Trophoblast cell (in vitro differentiated cells and primary cell): ENCODE data around the gene FOXD4L6.
"Not testable (repeated sequence)": the region's sequence is repeated elsewhere in the genome, so short reads cannot be mapped to it uniquely, and the experiment has no call there.

Experiments used
- DNase-seq, 2 donors: peaks; one replicate each; pipeline ENCODE4 v3.0.0-alpha.2; 2016
- H2AFZ ChIP-seq: 2 replicates; pipeline ENCODE4 v1.6.1; 2013; ENCODE audit warnings: low read length, moderate library complexity, mild to moderate bottlenecking; ENCODE audit not compliant: insufficient read depth, poor library complexity
- H2AK5ac ChIP-seq: 2 replicates; pipeline ENCODE4 v1.6.1; 2013; ENCODE audit warnings: mild to moderate bottlenecking, low read length
- H2BK120ac ChIP-seq: 2 replicates; pipeline ENCODE4 v1.6.1; 2013; ENCODE audit warnings: low read length, mild to moderate bottlenecking, moderate library complexity; ENCODE audit not compliant: insufficient read depth, poor library complexity
- H2BK12ac ChIP-seq: 2 replicates; pipeline ENCODE4 v1.6.1; 2013; ENCODE audit warnings: mild to moderate bottlenecking, low read length, moderate library complexity
- H2BK5ac ChIP-seq: 2 replicates; pipeline ENCODE4 v1.6.1; 2013; ENCODE audit warnings: low read length, low read depth, moderate library complexity, mild to moderate bottlenecking; ENCODE audit not compliant: poor library complexity
- H3K14ac ChIP-seq: 2 replicates; pipeline ENCODE4 v1.6.1; 2013; ENCODE audit warnings: mild to moderate bottlenecking, low read length
- H3K18ac ChIP-seq: 2 replicates; pipeline ENCODE4 v1.6.1; 2013; ENCODE audit warnings: mild to moderate bottlenecking, low read length
- H3K23ac ChIP-seq: 2 replicates; pipeline ENCODE4 v1.6.1; 2013; ENCODE audit warnings: low read length
- H3K27ac ChIP-seq: 2 replicates; pipeline ENCODE4 v1.5.1; 2013; ENCODE audit warnings: low read depth, mild to moderate bottlenecking, inconsistent platforms, low read length, moderate library complexity
- H3K27me3 ChIP-seq: 2 replicates; pipeline ENCODE4 v1.6.1; 2013; ENCODE audit warnings: inconsistent platforms, mild to moderate bottlenecking, low read length, moderate library complexity; ENCODE audit not compliant: insufficient read depth
- H3K36me3 ChIP-seq, 2 experiments: 1 replicate in 1 of 2; 2 replicates in 1 of 2; pipeline ENCODE4 v1.6.1; 2013; ENCODE audit warnings: low read length in 2 of 2, mild to moderate bottlenecking in 2 of 2, moderate library complexity in 1 of 2; ENCODE audit not compliant: insufficient read depth in 2 of 2, control insufficient read depth in 1 of 2
- H3K4ac ChIP-seq: 2 replicates; pipeline ENCODE4 v1.6.1; 2013; ENCODE audit warnings: low read depth, mild to moderate bottlenecking, low read length, moderate library complexity
- H3K4me1 ChIP-seq, 2 experiments: 1 replicate in 1 of 2; 2 replicates in 1 of 2; pipeline ENCODE4 v1.6.1; 2013; ENCODE audit warnings: low read length in 2 of 2, mild to moderate bottlenecking in 2 of 2, moderate library complexity in 1 of 2; ENCODE audit not compliant: insufficient read depth in 2 of 2, control insufficient read depth in 1 of 2
- H3K4me2 ChIP-seq: 2 replicates; pipeline ENCODE4 v1.6.1; 2013; ENCODE audit warnings: inconsistent platforms, mild to moderate bottlenecking, low read length, moderate library complexity
- H3K4me3 ChIP-seq: 2 replicates; pipeline ENCODE4 v1.5.1; 2013; ENCODE audit warnings: mild to moderate bottlenecking, low read depth, low read length, inconsistent platforms
- H3K79me1 ChIP-seq: one replicate; pipeline ENCODE4 v1.6.1; 2013; ENCODE audit warnings: low read length
- H3K79me2 ChIP-seq: 2 replicates; pipeline ENCODE4 v1.6.1; 2013; ENCODE audit warnings: low read length, mild to moderate bottlenecking; ENCODE audit not compliant: control insufficient read depth, insufficient read depth, poor library complexity
- H3K9ac ChIP-seq: 2 replicates; pipeline ENCODE4 v1.6.1; 2013; ENCODE audit warnings: mild to moderate bottlenecking, low read length
- H3K9me3 ChIP-seq: 2 replicates; pipeline ENCODE4 v1.6.1; 2013; ENCODE audit warnings: low read depth, mild to moderate bottlenecking, control low read depth, inconsistent platforms, low read length; ENCODE audit not compliant: insufficient read depth
- H4K12ac ChIP-seq: 2 replicates; pipeline ENCODE4 v1.6.1; 2013; ENCODE audit warnings: low read depth, mild to moderate bottlenecking, low read length, moderate library complexity
- H4K8ac ChIP-seq: 2 replicates; pipeline ENCODE4 v1.6.1; 2013; ENCODE audit warnings: low read depth, mild to moderate bottlenecking, low read length, moderate library complexity
- H4K91ac ChIP-seq: one replicate; pipeline ENCODE4 v1.6.1; 2013; ENCODE audit warnings: low read depth, mild to moderate bottlenecking, low read length, moderate library complexity
- WGBS: extraction: QIAGEN DNeasy Blood & Tissue Kit; methylation state at CpG from one replicate; pipeline ENCODE4 v1.1.7; 2013; ENCODE audit warnings: missing lambda C conversion rate; ENCODE audit not compliant: insufficient read length, insufficient coverage; ENCODE audit errors: extremely low coverage; 5-methylcytosine and 5-hydroxymethylcytosine counted together

The FOXD4L6 gene

DNA sequence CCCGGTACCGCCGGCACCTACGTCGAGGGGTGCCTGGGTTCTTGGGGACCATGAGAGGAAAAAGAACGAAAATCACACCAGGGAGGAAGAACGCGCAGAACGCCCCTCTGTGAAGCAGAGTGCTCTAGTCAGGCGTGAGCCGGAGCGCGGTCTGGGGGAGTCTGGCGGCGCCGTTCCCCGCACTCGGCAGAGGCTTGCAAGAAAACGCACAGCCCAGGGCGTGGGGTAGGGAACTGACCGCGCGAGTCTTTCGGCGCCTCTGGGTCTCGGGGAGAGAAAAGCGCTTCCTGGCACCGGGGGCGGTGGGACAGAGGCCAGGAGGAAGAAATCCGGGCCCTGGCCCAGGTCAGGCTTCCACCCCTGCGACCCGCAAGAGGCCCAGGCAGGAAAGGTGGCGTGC lies 4.7 kb downstream of the FOXD4L6 start:
- not testable (repeated sequence) for H2BK5ac ChIP-seq, H2BK12ac ChIP-seq, H3K18ac ChIP-seq, H3K27me3 ChIP-seq, H3K79me1 ChIP-seq, H2AFZ ChIP-seq, H3K79me2 ChIP-seq, H4K91ac ChIP-seq, H3K14ac ChIP-seq, H3K36me3 ChIP-seq, H3K4me2 ChIP-seq, H3K9ac ChIP-seq, H4K8ac ChIP-seq, H3K4ac ChIP-seq, H3K4me3 ChIP-seq, DNase-seq, H3K23ac ChIP-seq, H2BK120ac ChIP-seq, H3K4me1 ChIP-seq, H4K12ac ChIP-seq, H3K9me3 ChIP-seq, H3K27ac ChIP-seq, H2AK5ac ChIP-seq
- WGBS, result no CpG with 5 or more reads among the region's 33 CpGs

GRCh38 chr9:41123396-41123795 lies 5.1 kb downstream of the FOXD4L6 start:
- not testable (repeated sequence) for H3K4me1 ChIP-seq, H3K18ac ChIP-seq, H2BK5ac ChIP-seq, H2BK12ac ChIP-seq, H3K27ac ChIP-seq, H3K14ac ChIP-seq, H3K4me3 ChIP-seq, H3K9me3 ChIP-seq, H3K36me3 ChIP-seq, H3K79me2 ChIP-seq, H3K27me3 ChIP-seq, H4K8ac ChIP-seq, H3K9ac ChIP-seq, H4K12ac ChIP-seq, H2AK5ac ChIP-seq, H3K79me1 ChIP-seq, H2AFZ ChIP-seq, H4K91ac ChIP-seq, H3K4ac ChIP-seq, H3K4me2 ChIP-seq, DNase-seq, H2BK120ac ChIP-seq, H3K23ac ChIP-seq
- no CpG with 5 or more reads among the region's 32 CpGs for WGBS

- not testable (repeated sequence) for H3K4ac ChIP-seq, H3K4me2 ChIP-seq, H3K18ac ChIP-seq, H3K9ac ChIP-seq, H3K14ac ChIP-seq, H3K27me3 ChIP-seq, H4K8ac ChIP-seq, H3K36me3 ChIP-seq, H4K91ac ChIP-seq, H2BK120ac ChIP-seq, H3K79me1 ChIP-seq, H2BK5ac ChIP-seq, H3K27ac ChIP-seq, DNase-seq, H3K9me3 ChIP-seq, H2AFZ ChIP-seq, H4K12ac ChIP-seq, H3K23ac ChIP-seq, H3K79me2 ChIP-seq, H2BK12ac ChIP-seq, H2AK5ac ChIP-seq, H3K4me1 ChIP-seq, H3K4me3 ChIP-seq
- no CpG with 5 or more reads among the region's 4 CpGs for WGBS
These were observed 7.8 kb downstream of the FOXD4L6 start for GRCh38 chr9:41120696-41121095.

DNA sequence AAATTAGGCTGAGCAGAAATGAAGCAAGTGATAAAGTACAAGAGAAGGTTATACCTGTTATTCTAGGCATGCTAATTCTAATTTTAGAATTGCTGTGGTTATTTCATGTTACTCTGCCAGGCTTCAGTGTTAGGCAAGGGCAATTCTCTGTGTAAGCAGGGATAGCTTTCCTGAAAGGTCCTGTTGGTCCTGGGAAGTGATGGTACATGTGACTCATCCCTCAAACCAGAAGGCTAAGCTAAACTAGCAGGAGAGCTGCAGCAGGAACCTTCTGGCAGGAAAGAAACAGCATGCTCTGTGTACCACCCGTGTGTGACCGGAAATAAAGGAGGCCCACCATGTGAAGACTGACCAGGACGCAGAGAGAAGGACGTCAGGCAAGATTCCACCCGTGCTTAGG lies 8.8 kb downstream of the FOXD4L6 start:
- not testable (repeated sequence) for H2BK120ac ChIP-seq, H3K9ac ChIP-seq

More for the DNA sequence above, 8.8 kb downstream of the FOXD4L6 start:
- not testable (repeated sequence) for H3K4ac ChIP-seq, H3K36me3 ChIP-seq, H3K18ac ChIP-seq, H3K4me3 ChIP-seq, H3K23ac ChIP-seq, H3K4me2 ChIP-seq, H3K9me3 ChIP-seq, H3K14ac ChIP-seq, H3K79me1 ChIP-seq, H3K27ac ChIP-seq, H4K8ac ChIP-seq, H3K27me3 ChIP-seq, H2BK5ac ChIP-seq, H2AFZ ChIP-seq, H4K91ac ChIP-seq, H4K12ac ChIP-seq, H3K79me2 ChIP-seq, H2BK12ac ChIP-seq, H3K4me1 ChIP-seq, H2AK5ac ChIP-seq, DNase-seq
- WGBS, result no CpG with 5 or more reads among the region's 5 CpGs
